ENCODE data around the gene CHMP2B.
A peak's percentile ranks its signal among the peaks of the same experiment; 100 is the strongest.

Gene CHMP2B, protein sequence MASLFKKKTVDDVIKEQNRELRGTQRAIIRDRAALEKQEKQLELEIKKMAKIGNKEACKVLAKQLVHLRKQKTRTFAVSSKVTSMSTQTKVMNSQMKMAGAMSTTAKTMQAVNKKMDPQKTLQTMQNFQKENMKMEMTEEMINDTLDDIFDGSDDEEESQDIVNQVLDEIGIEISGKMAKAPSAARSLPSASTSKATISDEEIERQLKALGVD

DNA sequence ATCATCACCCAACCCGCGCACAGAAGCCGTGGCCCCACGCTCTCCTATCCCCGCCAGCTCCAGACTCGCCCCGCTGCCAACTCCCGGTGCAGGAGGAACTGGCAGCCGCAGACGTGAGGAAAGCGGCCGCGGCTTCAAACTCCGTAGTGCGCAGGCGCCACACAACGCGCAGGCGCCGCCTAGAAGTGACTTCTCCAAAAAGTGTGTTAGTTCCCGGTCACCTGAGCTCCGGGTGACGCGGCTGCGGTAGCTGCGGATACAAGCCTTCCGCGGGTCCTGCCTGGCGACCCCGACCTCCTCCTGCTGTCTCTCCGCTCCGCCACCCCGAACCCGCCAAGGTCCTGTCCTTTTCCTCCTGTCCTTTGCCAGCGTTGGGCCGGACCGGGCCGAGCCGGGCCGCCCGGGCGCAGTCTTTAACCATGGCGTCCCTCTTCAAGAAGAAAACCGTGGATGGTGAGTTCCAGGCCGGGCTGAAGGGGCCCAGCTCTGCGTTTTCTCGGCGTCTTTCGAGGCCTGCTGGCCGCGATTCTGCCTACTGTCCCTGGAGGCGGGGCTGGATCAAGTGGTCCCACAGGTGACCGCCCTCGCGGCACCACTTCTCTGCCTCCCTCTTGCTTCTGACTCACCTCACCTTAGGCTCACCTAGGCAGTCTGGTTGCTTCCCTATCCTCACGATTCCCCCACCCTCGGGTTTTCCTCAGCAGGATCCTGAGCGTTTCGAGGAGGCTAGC lies at the start of gene CHMP2B:
Gene CHMP2B (plus strand): TSS at position 206 of the 731 bp plus-strand sequence. CDS start 214 bp downstream, at position 420.
- DNase-seq (ENCODE audit: low read depth), result peak; percentile 53

DNA sequence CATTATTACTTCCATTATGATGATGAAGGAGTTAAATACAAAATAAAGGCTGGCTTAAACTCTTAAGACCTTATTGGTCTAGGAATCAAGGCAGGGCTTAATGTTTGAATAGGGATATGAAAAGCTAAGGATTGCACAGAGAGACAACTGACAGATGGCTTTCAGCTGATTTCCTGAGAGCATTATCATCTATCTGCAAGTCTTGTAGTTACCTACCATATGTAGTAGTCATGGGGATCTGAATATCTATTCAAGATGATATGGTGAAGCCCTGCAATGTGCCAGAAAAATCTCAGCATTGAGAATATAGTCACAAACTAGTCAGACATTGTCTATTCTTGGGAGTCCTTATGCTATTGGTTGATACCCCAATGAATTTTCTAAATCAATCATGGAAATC lies 47.5 kb upstream of the CHMP2B start:
- no peak for DNase-seq (ENCODE audit: low read depth)

DNA sequence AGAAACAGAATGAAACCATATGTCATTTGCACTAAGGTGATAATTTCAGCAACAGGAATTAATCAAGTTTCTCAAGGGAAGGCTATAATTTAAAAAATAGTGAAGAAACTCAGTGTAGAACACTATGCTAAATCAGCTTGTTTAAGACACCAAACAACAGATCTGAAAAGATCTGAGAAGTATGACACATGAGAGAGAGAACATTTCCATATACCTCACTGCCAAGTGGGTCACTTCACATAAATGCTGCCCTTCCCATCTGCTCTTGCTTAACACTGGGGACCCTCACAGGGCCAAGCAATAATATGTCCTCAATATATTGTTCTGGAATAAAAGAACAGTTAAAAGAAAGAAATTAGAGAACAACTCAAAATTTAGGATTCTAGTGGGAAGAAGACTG lies 45.6 kb upstream of the CHMP2B start:
- no peak for DNase-seq (ENCODE audit: low read depth)

DNA sequence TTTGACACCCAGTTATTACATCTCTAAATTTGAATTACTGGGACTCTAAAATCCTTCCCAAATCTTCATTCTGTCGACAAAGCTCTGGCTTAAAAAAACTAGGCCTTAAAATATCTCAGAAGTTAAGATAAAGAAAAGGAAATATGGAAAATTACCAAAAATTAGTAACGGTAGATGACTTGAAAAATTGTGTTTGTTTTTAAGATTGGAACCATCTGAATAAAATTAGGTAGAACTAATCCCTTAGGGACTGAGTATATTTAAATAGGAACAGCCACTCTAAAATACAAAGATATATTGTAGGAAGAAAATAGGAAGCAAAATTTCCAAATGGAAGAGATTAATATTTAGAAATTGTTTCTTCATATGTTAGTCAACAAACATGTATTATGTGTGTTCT lies 45.1 kb upstream of the CHMP2B start:
- no peak for DNase-seq (ENCODE audit: low read depth)

DNA sequence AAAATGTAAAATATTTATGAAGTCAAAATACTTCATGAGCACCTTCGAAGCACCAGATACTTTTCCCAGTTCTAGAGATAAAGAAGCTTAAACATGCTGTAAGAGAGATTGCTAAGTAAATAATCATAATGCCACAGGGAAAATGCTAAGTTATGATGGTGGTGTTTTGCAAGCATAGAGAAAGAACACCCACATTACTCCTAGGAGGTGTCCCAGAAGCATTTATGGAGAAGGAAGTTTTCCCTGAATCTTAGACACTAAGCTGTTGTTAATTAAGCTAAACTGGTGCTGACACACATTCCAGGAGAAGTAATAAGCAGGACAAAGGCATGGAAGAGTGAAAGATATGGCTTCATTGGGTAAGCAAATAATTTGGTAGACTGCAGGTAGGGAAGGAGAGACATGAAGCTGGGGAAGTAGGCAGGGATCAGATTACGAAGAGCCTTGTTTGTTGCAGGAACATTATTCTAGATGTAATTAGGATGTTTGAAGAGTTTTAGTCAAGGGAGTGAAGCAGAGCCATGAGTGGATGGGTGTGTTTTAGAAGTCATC lies 40.4 kb upstream of the CHMP2B start:
- DNase-seq (ENCODE audit: low read depth), result no peak

DNA sequence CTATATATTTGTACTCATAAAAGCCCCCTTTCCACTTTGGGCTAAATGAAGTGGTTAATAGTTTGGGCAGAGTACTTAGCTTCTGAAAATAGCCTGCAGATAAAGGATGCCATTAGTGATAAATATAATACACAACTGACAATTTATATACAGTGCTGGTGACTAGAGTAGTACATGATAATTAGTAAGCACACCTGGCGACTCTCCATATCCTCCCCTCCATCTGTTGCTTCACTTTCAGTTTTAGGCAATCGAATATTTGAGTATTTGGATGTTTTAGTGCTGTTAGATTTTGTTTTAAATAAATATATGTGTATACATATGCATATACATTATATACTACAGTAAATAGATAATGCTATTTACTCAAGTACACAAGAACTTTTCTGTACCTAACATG lies 35.9 kb upstream of the CHMP2B start:
- no peak for DNase-seq (ENCODE audit: low read depth)

DNA sequence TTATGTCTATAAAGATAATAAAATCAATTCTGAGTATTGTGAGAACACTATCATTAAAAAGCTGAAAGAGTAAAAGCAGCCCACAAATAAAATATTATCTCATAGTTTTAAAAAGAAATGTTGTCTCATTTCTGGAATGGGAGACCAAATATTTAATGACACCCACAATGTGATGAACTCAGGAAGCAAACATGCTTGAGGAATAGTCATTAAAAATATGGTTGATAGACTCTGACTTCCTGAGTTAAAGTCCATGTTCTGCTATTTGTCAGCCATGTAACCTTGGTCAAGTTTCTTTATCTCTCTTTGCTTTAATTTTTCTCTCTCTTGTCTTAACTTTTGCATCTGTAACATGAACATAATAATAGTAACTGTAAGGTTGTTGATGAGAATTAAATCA lies 35.5 kb upstream of the CHMP2B start:
- no peak for DNase-seq (ENCODE audit: low read depth)

DNA sequence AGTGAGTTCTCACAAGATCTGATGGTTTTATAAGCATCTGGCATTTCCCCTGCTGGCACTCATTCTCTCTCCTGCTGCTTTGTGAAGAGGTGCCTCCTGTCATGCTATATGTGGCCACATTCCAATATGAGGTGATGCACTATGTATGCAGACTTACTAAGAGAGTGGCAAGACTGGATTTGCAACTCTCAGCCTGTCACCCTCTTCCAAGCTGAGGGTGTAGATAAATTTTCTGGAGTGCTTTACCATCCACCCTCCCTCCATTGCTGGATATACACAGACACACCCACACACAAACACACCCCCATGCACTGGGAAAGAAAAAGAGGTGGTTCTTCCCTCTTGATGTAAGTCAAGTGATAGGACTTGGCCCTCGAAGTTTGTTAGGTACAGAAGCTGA lies 30.2 kb upstream of the CHMP2B start:
- DNase-seq (ENCODE audit: low read depth), result no peak

DNA sequence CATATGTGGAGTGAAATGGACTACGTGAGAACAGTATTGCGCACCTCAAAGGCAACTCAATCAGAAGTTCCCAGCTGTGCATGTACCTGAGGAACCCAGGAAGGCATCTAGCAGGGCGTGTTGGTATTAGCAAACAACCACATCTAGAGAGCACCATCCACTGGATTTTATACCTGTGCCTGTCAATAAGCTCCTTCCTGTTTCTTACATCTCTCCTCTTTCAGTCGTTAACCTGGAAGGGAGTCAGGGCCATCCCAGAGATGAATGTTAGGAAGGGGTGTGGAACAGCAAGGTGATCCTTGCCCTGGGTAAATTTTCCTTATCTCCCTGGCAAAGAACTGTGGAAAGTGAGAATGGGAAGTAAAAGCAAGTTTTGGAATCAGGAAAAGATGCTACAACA lies 29.6 kb upstream of the CHMP2B start:
- DNase-seq (ENCODE audit: low read depth), result no peak

DNA sequence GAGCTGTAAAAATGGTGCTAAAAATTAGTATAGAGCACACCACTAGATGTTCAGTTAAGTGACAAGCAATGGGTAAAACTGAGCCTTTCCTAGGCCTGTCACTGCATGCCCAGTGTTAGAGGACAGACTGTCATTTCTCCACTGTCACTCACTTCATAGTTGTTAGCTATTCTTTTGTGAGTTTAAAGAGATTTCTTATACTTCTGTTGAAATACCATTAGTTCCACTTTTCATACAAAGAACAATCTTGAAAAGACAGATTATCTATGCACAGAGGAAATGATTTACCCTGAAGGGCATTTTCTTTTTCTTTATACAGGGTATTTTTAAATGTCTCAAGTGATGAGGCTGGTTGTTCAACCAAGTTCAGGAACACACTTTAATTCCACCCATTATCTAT lies 28.3 kb upstream of the CHMP2B start:
- DNase-seq (ENCODE audit: low read depth), result no peak

DNA sequence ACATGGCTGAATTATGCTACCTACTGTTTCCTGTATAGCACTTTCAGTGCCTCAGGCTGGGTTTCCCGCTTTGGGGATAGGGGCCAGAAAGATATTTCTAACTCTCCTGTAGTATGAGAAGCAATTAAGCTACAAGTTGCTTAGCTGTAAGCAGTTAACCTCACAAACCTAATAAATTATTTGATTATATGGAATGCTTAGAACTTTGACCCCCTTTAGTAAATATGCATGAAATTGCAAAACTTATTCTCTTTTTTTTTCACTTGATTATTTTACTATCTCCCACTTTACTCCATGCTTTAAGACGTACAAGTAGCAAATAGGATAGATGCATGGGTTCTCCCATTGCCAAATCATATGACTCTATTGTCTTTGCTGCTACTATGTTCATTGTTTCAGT lies 27.5 kb upstream of the CHMP2B start:
- no peak for DNase-seq (ENCODE audit: low read depth)

DNA sequence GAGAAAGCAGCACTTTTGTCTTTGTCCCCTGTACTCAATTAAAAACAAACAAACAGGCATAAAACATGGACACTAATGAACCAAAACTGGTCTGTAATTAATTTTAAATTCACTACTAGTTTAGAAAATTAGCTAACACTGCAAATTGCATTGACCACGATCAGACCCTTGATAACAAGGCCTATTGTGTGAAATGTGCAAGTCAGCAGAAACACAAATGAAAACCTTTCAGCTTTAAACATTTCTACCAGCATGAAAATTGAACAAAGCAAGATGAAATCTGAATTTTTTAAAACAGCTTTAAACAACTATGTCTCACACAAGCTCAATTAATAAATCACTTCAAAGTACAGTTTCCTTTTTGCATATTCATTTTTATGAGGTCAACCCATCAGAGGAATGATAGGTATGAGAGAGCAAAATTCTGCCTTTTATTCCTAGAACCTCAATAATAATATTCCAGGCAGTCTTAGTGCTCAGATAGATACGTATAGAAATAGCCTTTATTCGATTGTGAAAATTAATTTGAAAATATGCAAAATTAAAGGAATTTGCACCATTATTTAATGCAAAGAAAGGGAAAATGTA lies 27.0 kb upstream of the CHMP2B start:
- DNase-seq (ENCODE audit: low read depth), result no peak

DNA sequence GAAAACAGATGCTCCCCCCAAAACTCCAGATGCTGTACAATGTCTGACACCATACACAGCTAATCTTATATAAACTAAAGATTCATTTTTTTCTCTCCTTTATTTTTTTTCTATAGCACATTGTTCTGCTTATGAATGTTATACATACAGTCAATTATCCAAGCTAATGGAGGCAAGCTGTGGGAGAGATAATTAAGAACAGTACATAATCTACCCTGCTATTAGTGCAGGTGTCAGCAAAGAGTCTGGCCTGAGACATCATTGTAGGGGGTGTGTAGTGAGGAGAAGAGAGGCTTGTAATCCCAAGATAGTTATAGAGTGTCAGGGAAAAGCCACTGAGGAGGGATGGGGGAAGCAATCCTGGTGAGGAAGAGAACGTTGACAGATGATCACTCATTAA lies 25.4 kb upstream of the CHMP2B start:
- DNase-seq (ENCODE audit: low read depth), result no peak

DNA sequence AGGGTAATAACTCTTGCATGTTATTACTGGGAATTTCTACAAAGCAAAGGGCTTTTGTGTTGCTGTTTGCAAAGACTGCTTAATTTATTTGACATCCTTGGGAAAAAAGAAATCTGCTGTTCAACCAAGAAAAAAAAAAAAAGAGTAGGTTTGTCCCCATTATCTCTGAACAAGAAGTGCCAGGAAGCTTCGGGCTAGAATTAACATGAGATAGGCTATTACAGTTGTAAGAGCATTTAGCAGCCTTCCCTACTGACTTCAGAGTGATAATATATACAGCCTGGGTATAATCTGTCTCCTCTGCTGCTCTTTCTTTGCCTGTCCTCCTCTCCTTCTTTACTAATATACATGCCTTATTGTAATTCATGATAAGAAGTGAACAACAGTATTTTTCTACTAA lies 23.3 kb upstream of the CHMP2B start:
- no peak for DNase-seq (ENCODE audit: low read depth)

DNA sequence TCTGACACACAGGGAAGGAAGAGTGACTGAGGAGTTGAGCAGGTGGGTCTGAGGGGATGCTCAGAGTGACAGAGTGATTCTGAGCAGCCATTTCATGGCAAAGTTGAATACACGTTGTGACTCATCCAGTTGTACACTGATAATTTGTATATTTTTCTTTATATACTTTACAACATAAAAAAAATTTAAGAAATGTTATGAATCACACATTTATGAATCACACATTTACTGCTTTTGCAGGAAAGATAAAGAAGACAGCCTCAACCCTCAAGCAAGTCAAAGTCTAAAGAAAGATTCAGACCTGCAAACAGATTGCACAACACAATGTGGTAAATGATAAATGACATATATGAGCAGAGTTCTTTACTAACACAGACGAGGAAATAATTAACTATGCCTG lies 21.0 kb upstream of the CHMP2B start:
- DNase-seq (ENCODE audit: low read depth), result peak; percentile 59

DNA sequence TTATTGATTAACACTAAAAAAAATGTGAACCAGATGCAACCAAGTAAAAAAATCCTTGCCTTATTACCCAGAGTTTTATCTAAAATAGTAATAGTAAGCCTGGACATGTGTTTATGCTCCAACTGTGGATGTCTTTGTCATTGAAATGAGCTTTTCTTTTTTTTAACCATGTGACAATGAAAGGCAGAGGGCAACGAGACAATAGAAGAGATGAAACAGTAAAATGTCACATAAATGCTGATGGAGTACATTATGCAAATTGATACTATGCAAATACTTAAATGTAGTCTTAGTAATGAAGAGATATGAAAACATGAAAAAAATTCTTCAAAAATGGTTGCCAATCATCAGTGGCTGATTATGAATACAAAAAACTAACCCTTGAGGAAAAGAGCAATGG lies 20.5 kb upstream of the CHMP2B start:
- DNase-seq (ENCODE audit: low read depth), result no peak

DNA sequence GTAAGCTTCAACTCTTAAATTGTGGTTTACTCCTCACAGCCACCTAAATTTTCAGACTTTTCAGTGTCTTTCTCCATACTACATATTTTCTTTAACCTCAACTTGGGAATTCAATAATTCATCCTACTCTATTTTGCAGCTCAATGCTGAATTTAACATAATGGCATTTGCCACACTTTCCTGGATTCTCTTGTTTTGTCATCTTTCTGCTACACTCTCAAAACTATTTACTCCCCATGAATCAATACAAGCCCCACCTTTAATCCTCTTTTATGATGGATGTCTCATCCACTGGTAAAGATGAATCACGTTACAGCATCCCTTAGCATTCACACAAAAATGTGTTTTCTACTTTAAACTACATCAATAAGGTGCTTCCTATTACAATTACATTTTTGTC lies 19.6 kb upstream of the CHMP2B start:
- peak; percentile 64 for DNase-seq (ENCODE audit: low read depth)

DNA sequence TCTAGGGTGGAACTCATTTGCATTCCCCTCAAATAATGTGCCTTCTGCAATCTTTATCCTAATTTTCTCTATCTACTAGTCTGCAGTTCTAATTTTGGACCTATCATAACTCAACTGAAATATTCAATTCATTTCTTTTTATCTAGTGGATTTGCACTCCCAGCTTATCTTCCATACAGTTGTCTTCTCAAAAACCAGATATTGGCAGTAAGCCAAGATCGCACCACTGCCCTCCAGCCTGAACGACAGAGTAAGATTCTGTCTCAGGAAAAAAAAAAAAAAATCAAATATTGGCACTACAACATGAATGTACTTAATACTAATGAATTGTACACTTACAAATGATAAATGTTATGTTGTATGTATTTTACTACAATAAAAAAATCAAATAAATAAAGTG lies 18.0 kb upstream of the CHMP2B start:
- DNase-seq (ENCODE audit: low read depth), result no peak

DNA sequence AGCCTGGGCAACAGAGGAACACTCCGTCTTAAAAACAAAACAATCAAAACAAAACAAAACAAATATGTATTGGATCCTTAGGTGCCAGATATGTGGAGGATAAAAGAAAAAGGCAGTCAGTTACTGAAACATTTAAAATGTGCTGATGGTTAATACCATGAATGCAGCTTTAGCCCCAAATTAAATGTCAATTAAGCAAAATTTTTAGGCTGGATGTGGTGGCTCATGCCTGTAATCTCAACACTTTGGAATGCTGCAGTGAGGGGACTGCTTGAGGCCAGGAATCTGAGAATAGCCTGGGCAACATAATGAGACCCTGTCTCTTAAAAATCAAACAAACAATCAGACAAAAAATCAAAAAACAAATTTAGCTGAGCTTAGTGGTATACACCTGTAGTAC lies 8.5 kb upstream of the CHMP2B start:
- DNase-seq (ENCODE audit: low read depth), result no peak

DNA sequence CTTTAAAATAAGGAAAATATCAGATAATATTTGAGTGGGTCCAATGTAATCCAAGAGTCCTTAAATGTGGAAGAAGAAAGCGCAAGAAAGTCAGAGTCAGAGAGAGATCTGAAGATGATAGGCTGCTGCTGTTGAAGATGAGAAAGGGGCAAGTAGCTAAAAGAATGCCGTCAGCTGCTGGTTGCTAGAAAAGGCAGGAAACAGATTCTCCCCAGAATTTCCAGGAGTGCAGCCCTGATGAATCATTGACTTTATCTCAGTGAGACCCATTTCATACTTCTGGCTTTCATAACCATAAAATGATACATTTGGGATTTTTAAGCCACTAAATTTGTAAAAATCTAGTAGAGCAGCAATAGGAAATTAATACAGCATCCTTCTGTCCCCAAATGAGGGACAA lies 7.5 kb upstream of the CHMP2B start:
- DNase-seq (ENCODE audit: low read depth), result no peak

DNA sequence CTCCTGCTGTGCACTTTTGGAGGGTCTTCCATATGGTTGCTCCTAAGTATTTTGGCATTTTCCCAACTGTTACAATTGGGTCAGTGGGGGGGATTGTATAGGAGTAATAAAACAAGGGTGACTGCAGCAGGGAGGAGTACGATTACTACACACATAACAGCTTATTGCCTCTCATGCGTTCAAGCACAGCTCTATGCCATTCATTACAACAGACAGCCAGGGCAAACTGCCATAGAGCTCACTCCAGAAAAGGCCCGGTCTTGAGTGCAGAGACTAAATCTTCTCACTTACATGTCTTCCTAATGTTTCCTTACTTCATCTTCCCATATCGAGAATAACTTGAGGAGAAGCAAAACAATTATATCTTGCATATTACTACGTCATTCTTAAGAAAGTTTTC lies 1.4 kb upstream of the CHMP2B start:
- DNase-seq (ENCODE audit: low read depth), result no peak

DNA sequence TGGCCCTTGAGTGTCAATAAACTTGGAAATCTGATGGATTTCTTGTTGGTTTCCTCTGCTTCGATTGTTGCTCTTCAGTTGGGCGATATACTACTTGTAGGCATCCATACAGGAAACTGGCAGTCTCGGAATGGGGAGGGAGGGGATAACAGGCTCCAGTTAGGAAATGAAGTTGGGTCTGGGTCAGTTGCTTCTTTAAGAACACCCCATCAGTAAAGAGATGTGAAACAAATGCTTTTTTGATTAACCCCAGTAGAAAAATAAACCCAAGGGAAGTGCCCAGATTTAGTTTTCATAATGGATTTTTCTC lies 681 bp downstream of the CHMP2B start:
- no peak for DNase-seq (ENCODE audit: low read depth)

DNA sequence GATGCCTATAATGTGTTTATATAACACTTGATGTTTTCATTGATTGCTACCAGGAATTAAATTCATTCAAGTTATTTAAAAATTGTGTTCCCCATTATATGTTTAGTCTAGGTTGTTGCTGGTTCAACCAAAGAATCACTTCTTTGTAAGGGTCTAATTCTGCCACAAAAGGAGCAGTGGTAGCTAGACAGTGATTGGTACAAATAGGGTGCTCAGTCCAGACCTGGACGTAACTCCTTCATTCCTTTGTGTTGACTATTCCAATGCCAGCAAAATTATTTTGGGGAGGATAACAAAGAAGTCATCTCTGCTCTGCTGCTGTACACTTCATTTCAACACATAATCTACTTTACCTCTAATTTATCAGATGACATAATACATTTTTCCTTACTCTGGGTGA lies 1.2 kb downstream of the CHMP2B start:
- DNase-seq (ENCODE audit: low read depth), result no peak

DNA sequence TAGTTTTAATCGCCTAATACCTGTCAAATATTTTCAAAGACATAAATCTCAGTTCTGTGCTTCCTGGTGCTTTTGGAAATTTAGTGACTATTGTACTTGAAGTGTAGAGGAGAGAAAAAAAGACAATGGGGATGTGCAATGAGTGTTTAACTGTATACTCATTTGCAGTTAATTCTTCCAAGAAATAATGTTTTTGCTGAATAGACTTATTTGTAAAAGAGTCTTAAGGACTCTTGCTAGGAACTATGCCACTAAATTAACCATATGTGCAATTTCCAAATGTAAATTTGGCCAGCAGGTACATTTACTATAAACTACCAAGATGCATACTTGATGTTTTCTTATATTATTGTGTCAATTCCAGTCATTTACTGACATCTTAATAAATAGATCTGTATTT lies 2.0 kb downstream of the CHMP2B start:
- DNase-seq (ENCODE audit: low read depth), result no peak
